ENCODE measurements around the gene TRIM14.

TRIM14 gene

DNA sequence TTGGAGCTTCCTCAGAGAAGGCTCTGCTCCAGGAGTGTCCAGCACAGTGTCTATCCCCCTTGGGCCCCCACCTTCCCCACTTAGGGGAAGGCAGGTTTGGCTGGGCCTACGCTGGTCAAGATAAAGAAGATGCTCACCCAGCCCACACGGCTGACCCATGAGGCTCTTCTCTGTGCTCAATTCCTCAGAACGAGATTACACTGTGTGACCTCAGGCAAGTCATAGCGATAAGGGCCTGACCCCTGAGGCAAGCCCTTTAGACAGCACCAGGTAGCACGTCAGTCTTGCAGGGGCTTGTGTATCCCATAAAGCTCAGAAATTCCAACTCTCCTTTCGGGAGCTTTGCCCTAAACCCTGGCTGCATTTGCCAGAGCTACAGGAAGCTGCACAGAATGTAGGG lies 40.8 kb upstream of the TRIM14 start:
- Histone ChIP-seq H3K9me3 (ENCODE audit: severe bottlenecking) (no peaks in the 10 kb centered on the region), H3K36me3 (peaks cover 24% of the 10 kb centered on the region), H3K27ac (no peak overlapping the region), H3K4me3 (ENCODE audit: low read depth, low read length) (no peak overlapping the region), H3K27me3 (ENCODE audit: insufficient read depth, low read depth, severe bottlenecking) (no peaks in the 10 kb centered on the region)
- DNase-seq = no peak
- TF ChIP-seq, protein P1, sequence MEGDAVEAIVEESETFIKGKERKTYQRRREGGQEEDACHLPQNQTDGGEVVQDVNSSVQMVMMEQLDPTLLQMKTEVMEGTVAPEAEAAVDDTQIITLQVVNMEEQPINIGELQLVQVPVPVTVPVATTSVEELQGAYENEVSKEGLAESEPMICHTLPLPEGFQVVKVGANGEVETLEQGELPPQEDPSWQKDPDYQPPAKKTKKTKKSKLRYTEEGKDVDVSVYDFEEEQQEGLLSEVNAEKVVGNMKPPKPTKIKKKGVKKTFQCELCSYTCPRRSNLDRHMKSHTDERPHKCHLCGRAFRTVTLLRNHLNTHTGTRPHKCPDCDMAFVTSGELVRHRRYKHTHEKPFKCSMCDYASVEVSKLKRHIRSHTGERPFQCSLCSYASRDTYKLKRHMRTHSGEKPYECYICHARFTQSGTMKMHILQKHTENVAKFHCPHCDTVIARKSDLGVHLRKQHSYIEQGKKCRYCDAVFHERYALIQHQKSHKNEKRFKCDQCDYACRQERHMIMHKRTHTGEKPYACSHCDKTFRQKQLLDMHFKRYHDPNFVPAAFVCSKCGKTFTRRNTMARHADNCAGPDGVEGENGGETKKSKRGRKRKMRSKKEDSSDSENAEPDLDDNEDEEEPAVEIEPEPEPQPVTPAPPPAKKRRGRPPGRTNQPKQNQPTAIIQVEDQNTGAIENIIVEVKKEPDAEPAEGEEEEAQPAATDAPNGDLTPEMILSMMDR (IDR thresholded peaks at IDR 0.05; ENCODE audit: low read depth, low read length) = no peak

DNA sequence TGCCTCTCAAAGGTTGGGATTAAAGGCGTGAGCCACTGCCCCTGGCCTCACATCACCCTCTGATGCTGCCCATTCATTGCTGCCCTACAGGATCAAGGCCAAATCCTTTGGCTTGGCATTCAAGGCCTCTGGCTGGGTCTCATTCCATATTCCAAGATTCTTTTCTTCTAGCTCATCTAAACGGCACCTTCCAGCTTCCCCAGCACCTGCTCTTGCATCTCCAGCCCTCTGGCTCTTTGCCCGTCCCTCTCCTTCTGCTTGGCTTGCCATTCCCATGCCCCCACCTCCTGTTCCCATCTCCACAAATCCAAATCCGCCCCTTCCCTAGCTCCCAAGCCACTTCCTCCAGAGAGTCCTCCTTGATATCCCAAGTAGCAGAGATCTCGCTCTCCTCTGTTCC lies 40.3 kb upstream of the TRIM14 start:
- DNase-seq = no peak
- no peaks in the 10 kb centered on the region for H3K9me3 ChIP-seq (ENCODE audit: severe bottlenecking)
- no peak overlapping the region for H3K27ac ChIP-seq
- no peak overlapping the region for H3K4me3 ChIP-seq (ENCODE audit: low read depth, low read length)
- no peaks in the 10 kb centered on the region for H3K27me3 ChIP-seq (ENCODE audit: insufficient read depth, low read depth, severe bottlenecking)
- peaks cover 27% of the 10 kb centered on the region for H3K36me3 ChIP-seq
- TF ChIP-seq, protein P1 (IDR thresholded peaks at IDR 0.05; ENCODE audit: low read depth, low read length) = no peak

DNA sequence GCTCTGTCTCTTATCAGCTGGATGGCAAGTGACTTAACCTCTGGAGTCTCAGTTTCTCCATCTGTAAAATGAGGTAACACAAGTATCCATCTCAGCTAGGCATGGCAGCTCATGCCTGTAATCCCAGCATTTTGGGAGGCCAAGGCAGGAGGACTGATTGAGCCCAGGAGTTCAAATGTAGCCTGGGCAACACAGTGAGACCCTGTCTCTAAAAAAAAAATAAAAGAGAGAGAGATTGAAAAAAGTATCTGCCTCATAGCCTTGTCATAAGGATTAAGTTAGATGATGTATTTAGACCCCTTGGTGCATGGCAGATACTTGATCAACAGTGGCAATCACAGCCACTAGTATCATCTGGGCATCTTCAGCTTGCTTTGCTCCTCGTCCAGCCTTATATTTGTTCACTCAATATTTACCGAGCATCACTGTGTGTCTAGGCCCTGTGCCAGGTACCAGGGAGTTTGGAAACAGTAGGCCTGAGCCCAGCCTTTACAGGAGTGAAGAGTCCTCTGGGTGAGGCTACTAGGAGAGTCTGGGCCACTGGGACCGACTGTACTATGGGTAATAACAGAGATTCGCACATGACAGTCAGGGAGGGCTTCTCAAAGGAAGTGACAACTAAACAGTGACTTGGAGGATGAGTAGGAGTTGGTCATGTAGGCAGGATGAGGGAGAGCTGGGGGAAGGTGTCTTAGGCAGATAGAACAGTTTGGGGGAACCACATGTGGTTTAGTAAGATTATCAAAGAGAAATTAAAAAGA lies 39.2 kb upstream of the TRIM14 start:
- no peak for DNase-seq
- Histone ChIP-seq H3K4me3 (ENCODE audit: low read depth, low read length) (no peak overlapping the region), H3K9me3 (ENCODE audit: severe bottlenecking) (no peaks in the 10 kb centered on the region)

DNA sequence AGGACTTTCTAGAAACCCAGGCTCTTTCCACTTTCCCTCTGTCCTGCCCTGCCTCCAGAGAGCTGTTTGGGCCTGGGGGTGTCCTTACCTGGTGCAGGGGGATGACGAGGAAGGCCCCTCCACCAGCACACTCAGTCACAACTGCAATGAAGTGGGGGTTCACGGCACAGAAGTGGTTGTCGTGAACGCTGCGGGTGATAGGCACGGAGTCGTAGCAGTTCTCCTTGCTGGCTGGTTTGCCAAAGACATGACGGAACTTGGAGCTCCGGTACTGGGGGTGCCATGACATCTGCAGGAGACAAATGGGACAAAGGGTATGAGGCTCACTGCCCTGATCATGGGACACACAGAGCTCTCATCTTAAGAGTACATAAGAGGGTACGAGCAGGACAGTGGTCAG lies 38.4 kb upstream of the TRIM14 start:
- DNase-seq = no peak
- TF ChIP-seq, protein P1 (IDR thresholded peaks at IDR 0.05; ENCODE audit: low read depth, low read length) = no peak

More for the DNA sequence above, 39.2 kb upstream of the TRIM14 start:
- TF ChIP-seq, protein P1 (IDR thresholded peaks at IDR 0.05; ENCODE audit: low read depth, low read length) = no peak
- no peaks in the 10 kb centered on the region for H3K27me3 ChIP-seq (ENCODE audit: insufficient read depth, low read depth, severe bottlenecking)
- no peak overlapping the region for H3K27ac ChIP-seq
- H3K36me3 ChIP-seq = peaks cover 32% of the 10 kb centered on the region

DNA sequence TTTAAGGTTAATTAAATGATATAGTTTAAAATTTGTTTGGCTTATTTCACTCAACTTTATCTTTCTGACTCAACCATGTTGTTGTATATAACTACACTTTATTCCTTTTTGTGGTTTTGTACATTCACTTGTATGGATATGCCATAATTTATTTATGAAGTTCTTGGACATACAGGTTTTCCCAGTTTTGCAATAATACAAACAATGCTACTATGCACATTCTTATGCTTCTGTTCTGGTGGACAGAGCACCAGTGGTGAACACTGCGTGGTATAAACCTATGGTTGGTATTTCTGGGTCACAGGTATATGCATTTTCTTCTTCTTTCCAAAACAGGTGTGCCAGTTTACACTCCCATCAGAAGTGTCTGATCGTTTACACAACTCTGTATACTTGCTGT lies 35.7 kb upstream of the TRIM14 start:
- TF ChIP-seq, protein P1 (IDR thresholded peaks at IDR 0.05; ENCODE audit: low read depth, low read length) = no peak
- DNase-seq = no peak
- Histone ChIP-seq H3K27ac (no peak overlapping the region), H3K4me3 (ENCODE audit: low read depth, low read length) (no peak overlapping the region), H3K36me3 (peaks cover 41% of the 10 kb centered on the region), H3K9me3 (ENCODE audit: severe bottlenecking) (no peaks in the 10 kb centered on the region), H3K27me3 (ENCODE audit: insufficient read depth, low read depth, severe bottlenecking) (no peaks in the 10 kb centered on the region)

More for the DNA sequence above, 38.4 kb upstream of the TRIM14 start:
- Histone ChIP-seq H3K36me3 (peaks cover 37% of the 10 kb centered on the region), H3K27me3 (ENCODE audit: insufficient read depth, low read depth, severe bottlenecking) (no peaks in the 10 kb centered on the region), H3K4me3 (ENCODE audit: low read depth, low read length) (no peak overlapping the region), H3K9me3 (ENCODE audit: severe bottlenecking) (no peaks in the 10 kb centered on the region), H3K27ac (no peak overlapping the region)

DNA sequence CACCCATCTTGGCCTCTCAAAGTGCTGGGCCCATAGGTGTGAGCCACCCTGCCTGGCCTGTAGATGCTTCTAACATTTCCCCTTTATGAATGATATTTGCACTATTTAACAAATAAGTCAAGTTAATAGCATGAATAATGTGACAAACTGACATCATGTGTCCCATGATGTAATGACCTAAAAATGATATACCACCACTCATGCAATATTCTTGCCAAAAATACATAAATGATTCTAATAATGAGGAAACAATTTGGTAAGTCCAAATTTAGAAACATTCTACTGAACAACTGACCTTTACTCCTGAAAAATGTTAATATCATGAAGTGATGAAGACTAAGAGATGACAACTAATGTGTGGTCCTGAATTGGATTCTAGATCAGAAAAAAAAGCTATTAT lies 33.5 kb upstream of the TRIM14 start:
- no peak for DNase-seq
- H3K27me3 ChIP-seq (ENCODE audit: insufficient read depth, low read depth, severe bottlenecking) = no peaks in the 10 kb centered on the region

More for the DNA sequence above, 33.5 kb upstream of the TRIM14 start:
- Histone ChIP-seq H3K27ac (no peak overlapping the region), H3K4me3 (ENCODE audit: low read depth, low read length) (no peak overlapping the region), H3K36me3 (peaks cover 45% of the 10 kb centered on the region), H3K9me3 (ENCODE audit: severe bottlenecking) (no peaks in the 10 kb centered on the region)
- TF ChIP-seq, protein P1 (IDR thresholded peaks at IDR 0.05; ENCODE audit: low read depth, low read length) = no peak

All from WERI-Rb-1 (cell line).